WTC11 (cell line): ENCODE results near the gene MAPRE2.

ENCODE experiments used
- CTCF ChIP-seq: fragments of 200-600 bp; IDR thresholded peaks from 2 replicates; pipeline ENCODE4 v1.8.0; 2022; ENCODE audit warnings: antibody characterized with exemption
- FOXP1 ChIP-seq: sonication (generic); formaldehyde crosslinking; IDR thresholded peaks from 2 replicates; pipeline ENCODE4 v1.8.0; 2022; ENCODE audit warnings: missing genetic modification reagents, mild to moderate bottlenecking, moderate library complexity, borderline replicate concordance
- NFATC4 ChIP-seq: fragments of 250-450 bp; sonication (Bioruptor Pico); IDR thresholded peaks from 2 replicates; pipeline ENCODE4 v1.9.0; 2021; ENCODE audit warnings: mild to moderate bottlenecking
- ZNF396 ChIP-seq: fragments of 250-450 bp; sonication (Bioruptor Pico); IDR thresholded peaks from 2 replicates; pipeline ENCODE4 v1.8.0; 2021; ENCODE audit warnings: mild to moderate bottlenecking, moderate library complexity, borderline replicate concordance

GRCh38 chr18:35051641-35052377 lies 10.6 kb downstream of the MAPRE2 start:
- TF ChIP-seq ZNF396 (CRISPR knock-in tag) (no peak), NFATC4 (CRISPR knock-in tag) (no peak), CTCF (no peak), FOXP1 (no peak)
